H1 (cell line): ENCODE data around the gene CCL4. TPM values are rescaled to one million over a fixed set of nuclear protein-coding genes. Genes with fewer than 3 reads are reported as not detected.

Experiments
- HDAC2 ChIP-seq, 2 experiments: fragments of 300-600 bp in 1 of 2; sonication (generic) in 1 of 2; IDR thresholded peaks; 2 replicates each; pipeline ENCODE4 v1.6.1; 2011 to 2012; ENCODE audit warnings: low read depth in 2 of 2, low read length in 2 of 2, mild to moderate bottlenecking in 2 of 2, moderate library complexity in 2 of 2, borderline replicate concordance in 1 of 2, inconsistent platforms in 1 of 2
- TCF12 ChIP-seq: IDR thresholded peaks from 2 replicates; pipeline ENCODE4 v1.6.1; 2011; ENCODE audit warnings: low read depth, mild to moderate bottlenecking, low read length
- YY1 ChIP-seq: IDR thresholded peaks from 2 replicates; pipeline ENCODE4 v1.6.1; 2011; ENCODE audit warnings: low read depth, mild to moderate bottlenecking, low read length
- polyA plus RNA-seq, 7 experiments: library from polyadenylated mRNA; depleted of rRNA in 3 of 7; stranded (reverse) in 5 of 7; unstranded in 2 of 7; fragments of >200 nt in 5 of 7; fragments of 200-250 nt in 2 of 7; gene quantifications; 1 replicate in 5 of 7; 2 replicates in 1 of 7; 4 replicates in 1 of 7; pipeline versions ENCODE4 v1.2.1 to v1.2.3, GENCODE V29; 2011 to 2013; ENCODE audit warnings: missing spikeins in 2 of 7, mixed read lengths in 2 of 7
- total RNA-seq: library from RNA; stranded (reverse); fragmentation: NEBNext Ultra II Directional; extraction: Animal tissue kit (Norgen Biotek cat#: 25700); gene quantifications from 2 replicates; pipeline ENCODE4 v1.2.1, GENCODE V29; 2021

Gene CCL4
- total and polyA plus RNA-seq, 2 of the 8 experiments (the other 6 are each of a cell fraction or from before 2014, with no cell fraction given): not detected

DNA sequence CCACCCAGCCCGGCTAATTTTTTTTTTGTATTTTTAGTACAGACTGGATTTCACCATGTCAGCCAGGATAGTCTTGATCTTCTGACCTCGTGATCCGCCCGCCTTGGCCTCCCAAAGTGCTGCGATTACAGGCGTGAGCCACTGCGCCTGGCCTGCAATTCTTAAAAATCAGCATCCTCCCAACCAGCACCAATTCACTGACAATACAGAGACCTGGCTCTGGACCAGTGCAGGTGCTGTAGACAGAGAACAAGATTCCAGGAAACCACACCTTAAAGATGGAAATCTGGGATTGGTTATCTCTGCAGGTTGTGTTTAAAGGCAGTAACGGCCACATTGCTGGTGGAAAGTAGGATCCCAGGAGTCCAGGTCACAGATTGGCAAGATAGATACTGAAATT, 39.2 kb downstream of the CCL4 start (continued):
- TF ChIP-seq HDAC2 (IDR thresholded peaks at IDR 0.05; ENCODE audit: borderline replicate concordance in 1 of 2, low read depth in 2 of 2, low read length in 2 of 2) (no peak), YY1 (no peak), TCF12 (no peak)
